Epithelial cell of esophagus (primary cell): Measurements from ENCODE around the gene TMPRSS7.

Experiments used
- DNase-seq: peaks from one replicate; pipeline ENCODE4 v3.0.0; 2010; ENCODE audit warnings: low read depth
- H3K4me3 ChIP-seq: 2 replicates; pipeline ENCODE4 v1.5.1; 2011; ENCODE audit warnings: mild to moderate bottlenecking, low read length, control low read depth
- TF ChIP-seq, protein P1 (sequence below): IDR thresholded peaks from 2 replicates; pipeline ENCODE4 v1.5.1; 2011; ENCODE audit warnings: low read depth, mild to moderate bottlenecking, low read length, control low read depth, inconsistent platforms; ENCODE audit not compliant: insufficient read depth; ENCODE audit errors: missing control alignments

TMPRSS7 gene

DNA sequence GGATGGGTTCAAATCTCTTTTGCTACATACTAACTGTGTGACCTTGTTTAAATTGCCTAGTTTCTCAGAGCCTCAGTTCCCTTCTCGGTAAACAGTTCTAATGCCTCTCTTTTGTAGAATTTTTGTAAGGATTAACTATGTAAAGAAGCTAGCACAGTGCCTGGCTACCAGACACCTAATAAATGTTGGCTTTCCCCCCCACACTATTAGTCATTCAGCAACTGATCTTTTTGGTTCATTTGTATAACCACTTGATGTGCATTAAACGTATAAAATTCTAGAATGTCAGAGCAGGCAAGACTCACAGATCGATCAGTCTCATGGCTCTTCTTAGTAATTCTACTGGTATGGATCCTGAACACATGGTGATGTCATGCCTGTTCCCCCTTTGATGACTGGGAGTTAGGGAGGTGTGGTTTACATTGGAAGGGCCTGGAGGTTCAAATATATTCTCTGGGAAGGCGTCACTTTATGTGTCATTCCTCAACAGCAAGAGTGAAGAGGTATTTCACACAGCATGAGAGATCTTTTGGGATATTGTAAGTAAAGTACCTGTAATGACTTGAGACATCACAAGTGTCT, 29.4 kb upstream of the TMPRSS7 start:
- TF ChIP-seq, protein P1, sequence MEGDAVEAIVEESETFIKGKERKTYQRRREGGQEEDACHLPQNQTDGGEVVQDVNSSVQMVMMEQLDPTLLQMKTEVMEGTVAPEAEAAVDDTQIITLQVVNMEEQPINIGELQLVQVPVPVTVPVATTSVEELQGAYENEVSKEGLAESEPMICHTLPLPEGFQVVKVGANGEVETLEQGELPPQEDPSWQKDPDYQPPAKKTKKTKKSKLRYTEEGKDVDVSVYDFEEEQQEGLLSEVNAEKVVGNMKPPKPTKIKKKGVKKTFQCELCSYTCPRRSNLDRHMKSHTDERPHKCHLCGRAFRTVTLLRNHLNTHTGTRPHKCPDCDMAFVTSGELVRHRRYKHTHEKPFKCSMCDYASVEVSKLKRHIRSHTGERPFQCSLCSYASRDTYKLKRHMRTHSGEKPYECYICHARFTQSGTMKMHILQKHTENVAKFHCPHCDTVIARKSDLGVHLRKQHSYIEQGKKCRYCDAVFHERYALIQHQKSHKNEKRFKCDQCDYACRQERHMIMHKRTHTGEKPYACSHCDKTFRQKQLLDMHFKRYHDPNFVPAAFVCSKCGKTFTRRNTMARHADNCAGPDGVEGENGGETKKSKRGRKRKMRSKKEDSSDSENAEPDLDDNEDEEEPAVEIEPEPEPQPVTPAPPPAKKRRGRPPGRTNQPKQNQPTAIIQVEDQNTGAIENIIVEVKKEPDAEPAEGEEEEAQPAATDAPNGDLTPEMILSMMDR = no peak
- DNase-seq = peak; percentile 72
- no peak overlapping the region for H3K4me3 ChIP-seq

DNA sequence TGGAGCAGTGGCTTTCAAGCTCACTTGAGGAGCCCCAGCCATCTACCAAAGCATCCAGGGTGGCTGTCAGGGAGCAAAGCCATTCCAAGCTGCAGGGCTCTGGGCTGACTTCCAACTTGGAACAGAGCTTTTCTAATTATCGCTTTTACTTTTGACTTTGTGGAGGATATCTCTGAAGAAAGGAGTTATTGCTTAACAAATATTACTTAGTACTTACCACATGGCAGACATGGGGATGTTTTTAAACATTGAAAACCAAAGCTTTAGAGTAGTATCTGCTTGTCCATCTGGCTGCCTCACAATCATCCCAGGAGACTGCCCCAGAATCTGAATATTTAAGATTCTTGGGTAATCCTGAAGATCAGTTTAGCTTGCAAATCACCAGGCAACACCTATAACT, 26.9 kb upstream of the TMPRSS7 start:
- H3K4me3 ChIP-seq = no peak overlapping the region
- peak; percentile 44 for DNase-seq
- TF ChIP-seq, protein P1 = no peak

DNA sequence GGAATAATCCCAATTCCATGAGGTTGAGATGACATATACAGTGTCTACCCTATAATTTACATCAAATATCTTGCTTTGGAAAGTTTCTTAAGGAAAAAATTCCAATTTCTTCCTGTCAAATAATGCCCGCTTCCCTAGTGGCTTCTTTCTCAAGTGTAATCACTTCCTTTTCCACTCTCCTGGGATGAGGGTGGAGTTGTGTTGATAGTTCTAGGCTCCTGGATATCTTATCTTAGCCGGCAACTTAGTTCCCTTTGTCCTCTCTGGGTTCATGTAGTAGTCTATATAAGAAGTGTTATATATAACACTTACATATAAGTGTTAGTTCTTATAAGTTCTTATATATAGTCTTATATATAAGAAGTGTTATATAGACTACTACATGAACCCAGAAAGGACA, 24.9 kb upstream of the TMPRSS7 start:
- H3K4me3 ChIP-seq = no peak overlapping the region
- TF ChIP-seq, protein P1 = no peak
- DNase-seq = no peak

DNA sequence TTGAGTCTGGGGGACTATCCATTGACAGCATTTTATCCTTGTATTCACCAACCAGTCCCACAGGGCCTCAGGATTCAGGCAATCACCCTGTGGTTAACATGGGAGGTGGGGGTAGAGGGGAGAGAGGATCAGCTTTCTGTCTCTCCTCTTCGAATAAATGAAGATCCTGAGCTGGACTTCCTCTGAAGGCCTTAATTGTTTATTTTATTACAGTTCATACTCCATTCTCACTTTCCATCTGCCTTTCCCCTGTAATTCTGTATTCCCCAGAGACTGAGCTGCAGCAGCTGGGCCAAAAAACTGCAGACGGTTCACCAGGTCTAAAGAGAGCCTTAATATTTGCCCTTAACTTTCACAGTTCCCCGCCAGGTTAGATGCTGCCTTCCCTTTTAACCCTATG, 23.9 kb upstream of the TMPRSS7 start:
- TF ChIP-seq, protein P1 = no peak
- H3K4me3 ChIP-seq = no peak overlapping the region
- DNase-seq = no peak

DNA sequence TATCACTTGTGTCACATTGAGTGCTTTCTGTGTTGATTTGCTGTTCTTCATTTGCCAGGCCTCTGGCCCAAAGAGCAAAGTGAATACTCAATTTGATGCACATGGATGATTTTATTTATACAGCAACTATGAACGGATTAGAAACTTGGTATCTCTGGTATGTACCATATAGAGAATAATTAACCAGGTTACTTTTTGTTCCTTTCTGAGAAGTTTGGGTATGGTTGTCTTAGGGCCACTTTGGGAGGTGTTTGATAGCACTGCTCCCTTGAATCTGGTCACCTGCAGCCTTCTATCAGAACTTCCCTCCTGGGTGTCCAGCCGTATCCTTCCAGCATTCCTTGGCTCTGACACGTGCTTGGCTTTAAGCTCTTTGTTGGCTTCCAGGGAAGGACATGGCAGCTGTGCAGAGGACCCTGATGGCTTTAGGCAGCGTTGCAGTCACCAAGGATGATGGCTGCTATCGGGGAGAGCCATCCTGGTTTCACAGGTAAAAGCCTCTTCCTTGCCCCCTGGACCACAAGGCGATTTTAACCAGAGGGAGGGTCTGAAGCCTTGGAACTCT, 23.1 kb upstream of the TMPRSS7 start:
- TF ChIP-seq, protein P1 = no peak
- H3K4me3 ChIP-seq = no peak overlapping the region
- no peak for DNase-seq

DNA sequence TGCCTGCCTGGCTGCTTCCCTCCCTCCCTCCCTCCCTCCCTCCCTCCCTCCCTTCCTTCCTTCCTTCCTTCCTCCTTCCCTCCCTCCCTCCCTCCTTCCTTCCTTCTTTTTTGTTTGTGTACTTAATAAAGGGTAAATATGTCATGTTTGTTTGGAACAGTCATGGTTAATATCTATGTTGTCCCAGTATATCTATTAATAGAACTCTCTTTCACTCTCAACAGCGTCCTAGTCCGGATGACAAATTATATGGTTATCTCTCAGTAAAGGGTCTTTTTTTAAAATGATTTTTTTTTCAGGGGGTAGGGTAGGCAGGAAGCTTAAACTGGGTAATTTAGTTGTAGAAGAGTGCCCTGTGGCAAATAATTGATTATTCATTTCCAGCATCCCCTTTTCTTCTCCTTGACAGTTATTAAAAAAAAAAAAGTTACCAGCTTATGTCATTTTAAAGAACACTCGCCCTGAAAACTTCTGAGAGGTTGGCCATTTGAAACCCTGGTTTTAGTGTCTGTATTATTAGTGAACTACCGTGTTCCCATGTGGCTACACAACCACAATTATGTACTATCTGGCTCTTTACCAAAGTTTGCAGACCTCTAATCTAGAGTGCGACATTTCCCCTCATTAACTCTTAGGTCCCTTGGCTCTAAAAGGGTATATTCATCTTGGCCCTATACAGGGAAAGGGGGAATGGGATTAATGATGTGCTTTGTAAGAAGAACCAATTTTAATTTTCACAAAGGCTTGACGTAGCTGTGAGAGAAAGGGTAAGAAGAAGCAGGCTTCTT, 22.1 kb upstream of the TMPRSS7 start:
- no peak for DNase-seq
- no peak overlapping the region for H3K4me3 ChIP-seq
- TF ChIP-seq, protein P1 = no peak
